HG03095 (cell line): ENCODE measurements around the gene GIMAP6.
"Not testable (repeated sequence)": the region's sequence is repeated elsewhere in the genome, so short reads cannot be mapped to it uniquely, and the experiment has no call there.

ENCODE experiments used
- ATAC-seq: cut with Tn5 transposase; IDR thresholded peaks from one replicate; pipeline ENCODE4 v1.9.1; 2021; ENCODE audit warnings: moderate library complexity; ENCODE audit not compliant: unreplicated experiment

GIMAP6 gene

GRCh38 chr7:150631866-150632864 is at the start of gene GIMAP6:
Gene GIMAP6, minus strand, starts transcription at chr7:150632385. Its CDS starts 2,243 bp downstream, at chr7:150630142.
- ATAC-seq: peak; percentile 92

- ATAC-seq: not testable (repeated sequence)
Observed at GRCh38 chr7:150680364-150680763, 48.2 kb upstream of the GIMAP6 start.

GRCh38 chr7:150678601-150679000 is 46.4 kb upstream of the GIMAP6 start:
- not testable (repeated sequence) for ATAC-seq

- ATAC-seq: not testable (repeated sequence)
Observed at GRCh38 chr7:150676854-150677253, 44.7 kb upstream of the GIMAP6 start.

DNA sequence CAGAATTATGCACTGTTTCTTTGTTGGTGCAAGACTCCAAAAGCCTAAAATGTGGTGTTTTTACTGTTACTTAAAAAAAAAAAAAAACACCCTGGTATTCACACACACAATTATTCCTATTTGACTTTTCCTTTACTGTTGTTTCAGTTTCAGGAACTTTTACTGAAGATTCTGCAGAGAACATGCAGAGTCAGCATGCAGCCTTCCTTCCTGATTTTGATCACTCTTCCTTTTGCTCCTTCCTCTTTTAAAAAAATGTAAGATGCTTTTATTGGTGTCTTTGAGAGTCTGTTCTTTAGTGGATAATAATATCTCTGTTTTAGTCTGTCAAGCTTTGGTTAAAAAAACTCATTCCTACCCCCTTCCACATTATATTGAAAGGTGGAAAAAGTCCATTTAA is 44.1 kb upstream of the GIMAP6 start:
- ATAC-seq: not testable (repeated sequence)

- ATAC-seq: no peak
Observed at GRCh38 chr7:150675714-150676113, 43.5 kb upstream of the GIMAP6 start.

GRCh38 chr7:150671798-150672585 is 39.8 kb upstream of the GIMAP6 start:
- not testable (repeated sequence) for ATAC-seq

GRCh38 chr7:150668977-150669376 is 36.8 kb upstream of the GIMAP6 start:
- no peak for ATAC-seq

- ATAC-seq: peak; percentile 68
Observed at GRCh38 chr7:150668472-150668911, 36.3 kb upstream of the GIMAP6 start.

- ATAC-seq: no peak
Observed at GRCh38 chr7:150666412-150666811, 34.2 kb upstream of the GIMAP6 start.

DNA sequence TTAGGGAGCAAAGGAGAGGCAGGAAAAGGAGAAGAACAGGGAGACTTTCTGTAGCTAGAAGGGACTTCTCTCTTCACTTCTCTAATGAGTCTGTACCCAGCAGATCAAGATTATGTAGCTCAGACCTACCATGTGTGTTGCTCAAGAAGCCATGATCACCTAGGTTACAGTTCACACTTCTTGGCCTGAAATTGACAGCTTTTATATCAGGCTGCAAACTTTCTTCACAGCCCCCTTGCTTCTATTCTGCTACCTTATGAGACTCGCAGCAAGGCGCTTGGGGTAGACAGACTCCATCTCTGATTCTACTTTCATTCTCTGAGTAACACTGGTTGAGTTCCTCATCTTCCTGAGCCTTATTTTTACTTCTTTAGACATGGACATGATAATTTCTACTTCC is 33.7 kb upstream of the GIMAP6 start:
- ATAC-seq: no peak

DNA sequence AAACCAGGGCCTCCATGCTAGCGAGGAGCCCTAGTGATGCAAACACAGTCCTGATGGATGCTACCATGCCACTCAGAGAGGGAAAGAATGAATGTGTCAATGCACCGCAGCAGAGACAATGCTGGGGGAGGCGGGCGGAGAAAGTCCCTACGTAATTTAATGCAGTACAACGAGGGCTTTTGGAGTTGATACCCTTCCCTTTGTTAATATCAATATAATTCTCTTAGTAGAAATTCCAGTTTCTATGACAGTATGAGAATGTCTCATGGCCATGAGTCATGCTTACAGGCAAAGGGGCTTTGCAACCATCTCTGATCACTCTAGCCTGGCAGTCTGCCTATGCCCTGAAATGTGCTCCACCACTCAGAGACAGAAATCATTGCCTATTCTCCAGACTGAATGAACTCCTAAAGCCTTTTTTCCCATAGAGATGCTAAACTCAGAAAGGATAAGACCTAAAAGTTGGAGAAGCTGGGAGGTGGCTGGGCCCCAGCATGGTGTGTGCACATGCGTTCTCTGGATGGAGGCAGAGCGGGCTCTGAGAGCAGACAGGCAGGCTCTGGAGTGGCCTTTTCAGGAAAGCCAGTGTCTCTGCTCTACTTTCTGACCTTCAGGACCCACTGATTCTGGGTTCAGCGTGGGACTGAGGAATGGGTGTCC is 33.0 kb upstream of the GIMAP6 start:
- no peak for ATAC-seq

GRCh38 chr7:150663802-150664494 is 31.8 kb upstream of the GIMAP6 start:
- peak; percentile 33 for ATAC-seq

GRCh38 chr7:150662821-150663220 is 30.6 kb upstream of the GIMAP6 start:
- ATAC-seq: not testable (repeated sequence)

DNA sequence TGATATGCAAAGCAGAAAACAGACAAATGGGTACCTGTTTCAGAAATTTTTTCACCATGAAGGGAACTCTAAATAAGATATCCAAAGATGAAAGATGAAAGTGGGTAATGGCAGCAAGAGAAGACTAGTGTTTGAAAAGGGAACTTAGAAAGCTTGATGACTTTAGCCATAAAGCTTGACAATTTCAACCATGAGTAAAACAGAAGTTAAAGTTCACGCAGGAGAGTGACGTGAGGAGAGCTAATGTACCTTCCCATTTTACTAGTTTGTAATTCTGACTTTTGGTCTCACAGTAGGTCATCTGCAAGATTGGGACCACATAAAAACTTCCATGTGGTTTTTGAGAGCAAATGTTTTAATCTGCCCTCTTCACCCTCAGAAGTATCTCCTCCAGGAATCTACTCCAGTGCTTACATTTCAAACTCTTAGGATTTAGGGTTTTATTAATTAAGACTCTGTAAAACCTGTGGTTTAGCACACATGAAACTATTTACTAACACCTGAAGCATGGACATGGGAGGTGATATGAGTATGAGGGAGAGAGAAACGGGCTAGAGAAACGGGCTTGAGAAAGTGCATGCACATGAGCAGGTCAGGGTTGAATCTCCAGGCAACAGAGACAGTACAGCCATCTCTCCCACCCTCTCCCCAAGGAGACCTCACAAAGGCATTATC is 28.9 kb upstream of the GIMAP6 start:
- no peak for ATAC-seq

DNA sequence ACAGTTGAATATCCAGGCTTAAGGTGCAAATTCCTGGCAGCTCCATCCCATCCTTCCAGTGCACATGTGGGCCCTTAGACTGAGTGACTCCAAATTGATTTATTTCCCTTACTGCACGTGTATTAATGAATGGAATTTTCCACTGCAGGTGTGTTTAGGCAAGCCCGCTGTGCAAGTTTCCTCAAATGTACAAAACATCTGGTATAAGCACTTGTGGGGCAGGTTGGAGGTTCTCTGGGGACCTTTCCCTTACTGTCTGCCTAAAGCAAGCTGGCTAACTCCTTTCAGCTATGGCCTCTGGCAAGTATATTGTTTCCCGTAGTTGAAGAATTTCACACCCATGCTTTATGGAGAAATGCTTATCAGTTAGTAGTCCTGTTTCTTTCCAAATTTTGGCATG is 25.3 kb upstream of the GIMAP6 start:
- ATAC-seq: no peak

DNA sequence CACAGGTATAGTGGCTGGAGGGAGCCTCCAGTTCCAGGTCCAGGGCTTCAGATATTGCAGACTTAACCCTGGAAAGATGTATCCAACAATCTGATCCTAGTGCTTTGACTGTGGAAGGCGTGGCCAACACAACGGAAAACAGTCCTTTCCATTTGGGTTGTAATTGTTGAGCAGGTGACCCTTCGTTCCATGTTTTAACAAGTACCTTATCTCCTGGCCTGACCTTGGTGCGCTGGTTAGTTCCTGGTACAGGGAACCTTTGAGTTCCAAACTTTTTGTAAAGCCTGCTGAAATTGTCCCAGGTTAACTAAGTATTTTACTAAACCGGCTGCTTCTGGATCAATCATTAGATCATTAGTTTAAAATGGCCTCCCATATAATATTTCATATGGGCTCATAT is 23.9 kb upstream of the GIMAP6 start:
- no peak for ATAC-seq

GRCh38 chr7:150654692-150655091 is 22.5 kb upstream of the GIMAP6 start:
- ATAC-seq: no peak

GRCh38 chr7:150649080-150649385 is 16.8 kb upstream of the GIMAP6 start:
- ATAC-seq: no peak
